Hepatocyte (in vitro differentiated cells): Measurements from ENCODE around the gene RIMKLB.

Source experiments
- EZH2 ChIP-seq: fragments of 200-600 bp; sonication (generic); IDR thresholded peaks from 2 replicates; pipeline ENCODE4 v1.6.1; 2016; ENCODE audit warnings: antibody characterized with exemption, mild to moderate bottlenecking, borderline replicate concordance
- EZH2phosphoT487 ChIP-seq: fragments of 200-600 bp; sonication (generic); IDR thresholded peaks from one replicate; pipeline ENCODE4 v1.6.1; 2018; ENCODE audit warnings: antibody characterized with exemption, mild to moderate bottlenecking, low read depth, moderate library complexity; ENCODE audit not compliant: unreplicated experiment, severe bottlenecking
- TF ChIP-seq, protein P1 (sequence below): fragments of 200-600 bp; sonication (generic); IDR thresholded peaks from 2 replicates; pipeline ENCODE4 v1.5.1; 2016; ENCODE audit warnings: antibody characterized with exemption, mild to moderate bottlenecking; ENCODE audit not compliant: poor library complexity

DNA sequence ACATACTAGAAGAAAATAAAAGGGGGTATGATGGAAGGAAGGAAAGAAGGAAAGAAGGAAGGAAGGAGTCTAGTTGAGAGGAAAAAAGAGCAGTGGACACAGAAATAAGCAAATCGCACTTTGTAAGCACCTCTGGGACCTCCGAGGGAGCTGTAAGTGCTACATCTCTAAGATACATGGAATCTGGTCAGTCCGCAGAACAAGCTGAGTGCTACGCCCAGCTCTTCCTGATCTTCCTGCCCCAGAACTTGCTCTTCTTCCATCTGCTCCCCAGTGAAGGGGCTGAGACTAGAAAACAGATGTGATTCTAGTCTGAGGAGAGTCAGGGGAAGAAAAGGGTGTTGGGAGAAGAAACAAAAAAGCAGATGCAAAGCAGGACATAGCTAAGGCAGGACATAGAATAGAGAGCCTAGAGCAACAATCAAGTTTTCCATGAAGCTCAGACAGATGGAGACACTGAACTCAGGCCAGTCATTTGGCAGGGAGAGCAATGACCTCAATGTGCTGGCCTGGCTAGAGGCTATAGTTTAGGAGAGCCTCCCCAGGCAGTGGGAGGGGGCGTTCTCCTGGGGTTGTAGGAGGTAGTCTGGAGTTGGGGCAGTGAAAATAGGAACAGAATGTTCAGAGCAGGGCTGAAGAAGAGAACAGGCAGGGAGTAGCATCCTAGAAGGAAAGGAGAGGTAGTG lies 33.4 kb upstream of the RIMKLB start:
- TF ChIP-seq, protein P1, sequence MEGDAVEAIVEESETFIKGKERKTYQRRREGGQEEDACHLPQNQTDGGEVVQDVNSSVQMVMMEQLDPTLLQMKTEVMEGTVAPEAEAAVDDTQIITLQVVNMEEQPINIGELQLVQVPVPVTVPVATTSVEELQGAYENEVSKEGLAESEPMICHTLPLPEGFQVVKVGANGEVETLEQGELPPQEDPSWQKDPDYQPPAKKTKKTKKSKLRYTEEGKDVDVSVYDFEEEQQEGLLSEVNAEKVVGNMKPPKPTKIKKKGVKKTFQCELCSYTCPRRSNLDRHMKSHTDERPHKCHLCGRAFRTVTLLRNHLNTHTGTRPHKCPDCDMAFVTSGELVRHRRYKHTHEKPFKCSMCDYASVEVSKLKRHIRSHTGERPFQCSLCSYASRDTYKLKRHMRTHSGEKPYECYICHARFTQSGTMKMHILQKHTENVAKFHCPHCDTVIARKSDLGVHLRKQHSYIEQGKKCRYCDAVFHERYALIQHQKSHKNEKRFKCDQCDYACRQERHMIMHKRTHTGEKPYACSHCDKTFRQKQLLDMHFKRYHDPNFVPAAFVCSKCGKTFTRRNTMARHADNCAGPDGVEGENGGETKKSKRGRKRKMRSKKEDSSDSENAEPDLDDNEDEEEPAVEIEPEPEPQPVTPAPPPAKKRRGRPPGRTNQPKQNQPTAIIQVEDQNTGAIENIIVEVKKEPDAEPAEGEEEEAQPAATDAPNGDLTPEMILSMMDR, result no peak
- TF ChIP-seq EZH2phosphoT487, result no peak
- no peak for TF ChIP-seq EZH2
